Endothelial cell of umbilical vein (primary cell): ENCODE results near the gene ABHD17A.

Experiments
- CTCF ChIP-seq, 2 donors: IDR thresholded peaks; 1 replicate in 1 of 2; 2 replicates in 1 of 2; pipeline ENCODE4 v1.5.1; 2011; ENCODE audit warnings: low read length in 2 of 2, mild to moderate bottlenecking in 2 of 2, moderate library complexity in 2 of 2, control low read depth in 1 of 2, inconsistent platforms in 1 of 2, low read depth in 1 of 2; ENCODE audit not compliant: insufficient read depth in 1 of 2; ENCODE audit errors: extremely low read depth in 1 of 2
- EZH2 ChIP-seq: IDR thresholded peaks from 2 replicates; pipeline ENCODE4 v1.6.1; 2012; ENCODE audit warnings: borderline replicate concordance, low read depth, mild to moderate bottlenecking, moderate library complexity, low read length, inconsistent platforms; ENCODE audit not compliant: severe bottlenecking
- GATA2 ChIP-seq: IDR thresholded peaks from 2 replicates; pipeline ENCODE4 v1.7.0; 2011; ENCODE audit warnings: low read depth, mild to moderate bottlenecking, moderate library complexity, mixed read lengths, low read length; ENCODE audit not compliant: insufficient read length, insufficient read depth
- JUN ChIP-seq: IDR thresholded peaks from 2 replicates; pipeline ENCODE4 v1.6.1; 2011; ENCODE audit warnings: borderline replicate concordance, low read depth; ENCODE audit not compliant: insufficient read length, insufficient read depth
- POLR2A ChIP-seq: IDR thresholded peaks from 2 replicates; pipeline ENCODE4 v1.6.1; 2012; ENCODE audit warnings: low read depth, mild to moderate bottlenecking, control low read depth, low read length
- POLR2AphosphoS5 ChIP-seq: IDR thresholded peaks from 2 replicates; pipeline ENCODE4 v1.6.1; 2012; ENCODE audit warnings: low read depth, mild to moderate bottlenecking, control low read depth, low read length, moderate library complexity; ENCODE audit not compliant: insufficient read depth

- TF ChIP-seq JUN, result no peak
- TF ChIP-seq CTCF (IDR thresholded peaks at IDR 0.05; ENCODE audit: extremely low read depth in 1 of 2, insufficient read depth in 1 of 2, low read depth in 1 of 2, low read length in 2 of 2), result peak; percentile 92 to 97
- TF ChIP-seq POLR2AphosphoS5, result no peak
- TF ChIP-seq EZH2, result no peak
- TF ChIP-seq POLR2A, result no peak
- TF ChIP-seq GATA2, result no peak
These were observed 47.6 kb downstream of the ABHD17A start for GRCh38 chr19:1837625-1838105.
